Bronchial epithelial cell (primary cell): ENCODE results near the gene ZKSCAN1. TPM values are rescaled to one million over a fixed set of nuclear protein-coding genes. Genes with fewer than 3 reads are reported as not detected.
"Not testable (repeated sequence)": the region's sequence is repeated elsewhere in the genome, so short reads cannot be mapped to it uniquely, and the experiment has no call there.

ENCODE experiments used
- DNase-seq: peaks from one replicate; pipeline ENCODE4 v3.0.0-alpha.2; 2010; ENCODE audit warnings: low read depth
- FAIRE-seq: peaks from 2 replicates; lab custom pipeline; 2011; peaks lifted over from hg19 to GRCh38; lab: Jason Lieb, UNC
- H3K27me3 ChIP-seq: 2 replicates; pipeline ENCODE4 v1.5.1; 2011; ENCODE audit warnings: low read length; ENCODE audit not compliant: control insufficient read depth, insufficient read depth
- H3K36me3 ChIP-seq: 2 replicates; pipeline ENCODE4 v1.5.1; 2011; ENCODE audit warnings: low read length; ENCODE audit not compliant: control insufficient read depth, insufficient read depth
- H3K4me3 ChIP-seq: 2 replicates; pipeline ENCODE4 v1.5.1; 2011; ENCODE audit warnings: mild to moderate bottlenecking, low read depth, low read length, control low read depth
- total RNA-seq: library from RNA; depleted of rRNA; stranded (reverse); fragments of >200 nt; gene quantifications from 2 replicates; pipeline ENCODE4 v1.2.1, GENCODE V29; 2014
- TF ChIP-seq, protein P1 (sequence below): IDR thresholded peaks from 2 replicates; pipeline ENCODE4 v1.5.1; 2011; ENCODE audit warnings: mild to moderate bottlenecking, moderate library complexity, low read length, control low read depth, inconsistent platforms; ENCODE audit not compliant: insufficient read depth, severe bottlenecking

The ZKSCAN1 gene
- total RNA-seq, 1 donor from 2014 or later = 25.0 TPM

DNA sequence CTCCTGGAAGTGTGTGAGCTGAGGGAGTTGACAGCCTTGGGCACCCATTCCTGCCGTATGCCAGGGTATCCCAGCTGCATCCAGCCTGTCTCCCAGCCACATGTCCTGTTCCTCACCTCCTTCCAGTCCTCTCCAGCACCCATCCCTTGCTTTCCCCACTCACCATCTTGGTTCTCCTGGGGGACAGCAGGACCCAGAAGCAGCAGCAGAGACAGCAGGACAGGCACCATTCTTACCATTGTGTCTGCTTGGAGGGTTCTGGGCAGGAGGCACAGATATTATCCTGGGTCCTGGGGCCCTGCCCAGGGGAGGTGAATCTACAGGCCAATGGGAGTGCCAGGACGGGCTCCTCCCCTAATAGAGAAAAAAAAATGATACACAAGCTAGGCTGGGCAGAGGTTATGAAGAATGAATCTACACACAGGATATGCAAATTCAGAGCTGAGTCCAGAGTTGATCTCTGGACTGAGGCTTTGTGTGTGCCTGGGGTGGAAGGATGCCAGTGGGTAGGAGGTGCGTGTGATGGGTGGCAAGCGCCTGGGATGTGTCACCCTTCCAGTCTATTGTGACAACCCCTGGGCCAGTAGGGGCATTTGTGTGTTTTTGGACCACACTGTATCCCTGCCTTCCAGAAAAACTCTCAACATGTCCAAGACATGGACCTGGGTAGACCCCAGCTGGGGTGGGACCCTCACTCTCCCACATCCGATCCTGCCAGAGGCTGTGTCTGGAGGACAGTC is 39.4 kb upstream of the ZKSCAN1 start, which contains the start of gene AZGP1:
Gene AZGP1, minus strand, starts transcription at position 250 of the 740 bp plus-strand sequence. Its CDS starts 11 bp downstream, at position 239.
- peak; percentile 39 for DNase-seq

DNA sequence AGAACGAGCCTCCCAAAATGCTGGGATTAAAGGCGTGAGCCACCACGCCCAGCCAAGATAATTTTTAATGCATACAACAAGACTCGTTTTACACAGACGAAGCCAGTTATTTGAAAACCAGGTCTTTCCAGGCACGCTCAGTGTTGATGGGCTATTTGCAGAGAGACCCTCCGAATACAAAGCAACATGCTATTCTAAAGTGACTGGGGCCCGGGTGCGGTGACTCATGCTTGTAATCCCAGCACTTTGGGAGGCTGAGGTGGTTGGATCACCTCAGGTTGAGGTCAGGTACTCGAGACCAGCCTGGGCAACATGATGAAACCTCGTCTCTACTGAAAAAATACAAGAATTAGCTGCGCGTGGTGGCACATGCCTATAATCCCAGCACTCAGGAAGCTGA is 38.8 kb upstream of the ZKSCAN1 start:
- H3K27me3 ChIP-seq = no peaks in the 10 kb centered on the region
- H3K4me3 ChIP-seq = no peak overlapping the region
- no peak for FAIRE-seq
- no peaks in the 10 kb centered on the region for H3K36me3 ChIP-seq
- DNase-seq = no peak
- TF ChIP-seq, protein P1, sequence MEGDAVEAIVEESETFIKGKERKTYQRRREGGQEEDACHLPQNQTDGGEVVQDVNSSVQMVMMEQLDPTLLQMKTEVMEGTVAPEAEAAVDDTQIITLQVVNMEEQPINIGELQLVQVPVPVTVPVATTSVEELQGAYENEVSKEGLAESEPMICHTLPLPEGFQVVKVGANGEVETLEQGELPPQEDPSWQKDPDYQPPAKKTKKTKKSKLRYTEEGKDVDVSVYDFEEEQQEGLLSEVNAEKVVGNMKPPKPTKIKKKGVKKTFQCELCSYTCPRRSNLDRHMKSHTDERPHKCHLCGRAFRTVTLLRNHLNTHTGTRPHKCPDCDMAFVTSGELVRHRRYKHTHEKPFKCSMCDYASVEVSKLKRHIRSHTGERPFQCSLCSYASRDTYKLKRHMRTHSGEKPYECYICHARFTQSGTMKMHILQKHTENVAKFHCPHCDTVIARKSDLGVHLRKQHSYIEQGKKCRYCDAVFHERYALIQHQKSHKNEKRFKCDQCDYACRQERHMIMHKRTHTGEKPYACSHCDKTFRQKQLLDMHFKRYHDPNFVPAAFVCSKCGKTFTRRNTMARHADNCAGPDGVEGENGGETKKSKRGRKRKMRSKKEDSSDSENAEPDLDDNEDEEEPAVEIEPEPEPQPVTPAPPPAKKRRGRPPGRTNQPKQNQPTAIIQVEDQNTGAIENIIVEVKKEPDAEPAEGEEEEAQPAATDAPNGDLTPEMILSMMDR = no peak

More for the DNA sequence above, 39.4 kb upstream of the ZKSCAN1 start, which contains the start of gene AZGP1:
- FAIRE-seq = no peak
- no peak within 1 kb of the TSS for H3K4me3 ChIP-seq
- no peaks in the 10 kb centered on the region for H3K27me3 ChIP-seq
- TF ChIP-seq, protein P1 = no peak
- H3K36me3 ChIP-seq = no peaks in the 10 kb centered on the region

DNA sequence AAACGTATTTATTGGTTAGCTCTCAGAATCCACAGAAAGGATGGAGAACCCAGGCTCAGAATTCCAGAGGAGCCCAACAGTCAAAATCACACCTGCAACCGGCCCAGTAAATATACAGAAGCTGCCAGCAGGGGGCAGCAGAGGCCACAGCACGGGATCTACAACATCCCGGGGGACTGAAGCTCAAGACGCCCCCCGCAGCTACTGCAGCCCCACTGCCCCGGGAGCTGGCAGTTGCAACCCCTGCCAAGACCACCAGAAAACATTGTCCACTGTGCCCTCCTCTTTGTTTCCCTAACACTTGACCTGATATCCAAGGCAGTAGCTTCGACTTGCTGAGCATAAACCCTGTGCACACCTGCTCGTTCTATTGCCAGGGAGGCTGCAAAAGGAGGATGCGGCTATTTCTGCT is 35.6 kb upstream of the ZKSCAN1 start:
- TF ChIP-seq, protein P1 = peak; percentile 61
- not testable (repeated sequence) for FAIRE-seq, H3K4me3 ChIP-seq, DNase-seq, H3K36me3 ChIP-seq, H3K27me3 ChIP-seq

DNA sequence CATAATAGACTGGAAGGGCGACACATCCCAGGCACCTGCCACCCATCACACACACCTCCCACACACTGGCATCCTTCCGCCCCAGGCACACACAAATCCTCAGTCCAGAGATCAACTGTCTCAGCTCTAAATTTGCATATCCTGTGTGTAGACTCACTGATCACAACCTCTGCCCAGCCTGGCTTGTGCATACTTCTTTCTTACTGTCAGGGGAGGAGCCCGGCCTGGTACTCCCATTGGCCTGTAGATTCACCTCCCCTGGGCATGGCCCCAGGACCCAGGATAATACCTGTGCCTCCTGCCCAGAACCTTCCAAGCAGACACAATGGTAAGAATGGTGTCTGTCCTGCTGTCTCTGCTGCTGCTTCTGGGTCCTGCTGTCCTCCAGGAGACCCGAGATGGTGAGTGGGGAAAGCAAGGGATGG is 34.9 kb upstream of the ZKSCAN1 start:
- H3K4me3 ChIP-seq, H3K36me3 ChIP-seq, H3K27me3 ChIP-seq, FAIRE-seq, DNase-seq: not testable (repeated sequence)

DNA sequence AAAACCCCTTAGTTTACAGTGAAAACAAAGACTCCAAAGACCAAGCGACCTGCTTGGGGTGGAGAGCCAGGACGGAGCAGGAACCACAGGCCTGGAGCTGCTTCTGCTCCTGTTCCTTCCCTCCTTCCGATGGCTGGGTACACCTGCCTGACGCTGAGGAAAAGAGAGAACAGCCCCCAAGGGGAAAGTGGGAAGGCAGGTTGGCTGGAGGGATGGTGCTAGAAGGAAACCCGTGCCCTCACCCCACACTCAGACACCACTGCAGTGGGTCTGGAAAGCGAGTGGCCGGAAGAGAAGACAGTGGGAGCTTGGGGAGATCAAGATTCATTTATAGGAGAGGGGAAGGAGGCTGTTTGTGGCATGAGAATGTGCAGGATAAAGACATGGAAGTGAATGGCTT is 34.3 kb upstream of the ZKSCAN1 start:
- FAIRE-seq, DNase-seq, H3K36me3 ChIP-seq, H3K4me3 ChIP-seq, H3K27me3 ChIP-seq: not testable (repeated sequence)

DNA sequence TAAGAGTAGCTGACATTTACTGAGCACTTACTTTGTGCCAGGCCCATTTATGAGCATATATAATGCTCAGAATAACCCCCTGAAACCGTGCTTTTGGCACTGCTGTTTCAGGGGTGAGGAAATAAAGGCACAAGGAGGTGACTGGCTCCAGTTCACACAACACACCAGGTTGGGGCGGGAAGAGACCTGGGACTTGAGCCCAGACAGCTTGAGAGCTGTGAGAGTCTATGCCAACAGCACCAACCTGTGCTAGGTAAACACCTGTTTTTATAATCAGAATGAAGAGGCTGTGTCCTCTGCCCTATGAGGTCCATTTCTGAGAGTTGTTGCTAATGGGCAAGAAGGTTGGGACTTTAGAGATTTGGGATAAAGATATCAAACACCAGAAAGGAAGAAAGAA is 30.8 kb upstream of the ZKSCAN1 start:
- peaks cover 2% of the 10 kb centered on the region for H3K27me3 ChIP-seq
- no peak for DNase-seq
- TF ChIP-seq, protein P1 = no peak
- no peak overlapping the region for H3K4me3 ChIP-seq
- no peaks in the 10 kb centered on the region for H3K36me3 ChIP-seq
- FAIRE-seq = no peak

DNA sequence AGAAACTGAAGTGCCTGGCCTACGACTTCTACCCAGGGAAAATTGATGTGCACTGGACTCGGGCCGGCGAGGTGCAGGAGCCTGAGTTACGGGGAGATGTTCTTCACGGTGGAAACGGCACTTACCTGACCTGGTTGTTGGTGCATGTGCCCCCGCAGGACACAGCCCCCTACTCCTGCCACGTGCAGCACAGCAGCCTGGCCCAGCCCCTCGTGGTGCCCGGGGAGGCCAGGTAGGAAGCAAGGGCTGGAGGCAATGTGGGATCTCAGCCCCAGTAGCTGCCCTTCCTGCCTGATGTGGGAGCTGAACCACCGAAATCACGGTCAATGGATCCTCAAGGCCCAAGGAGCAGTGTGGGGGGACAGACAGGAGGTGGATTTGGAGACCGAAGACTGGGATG is 28.1 kb upstream of the ZKSCAN1 start:
- not testable (repeated sequence) for H3K36me3 ChIP-seq, H3K4me3 ChIP-seq, DNase-seq, FAIRE-seq, H3K27me3 ChIP-seq
